Activated CD8-positive, alpha-beta memory T cell treated with anti-CD3 and anti-CD28 coated beads, Interleukin-2, amount 50 U/mL, for 48 hours (primary cell): ENCODE results near the gene SUMO3.

Experiments used
- DNase-seq: peaks from one replicate; pipeline ENCODE4 v3.0.0-alpha.2; 2020

The SUMO3 gene

DNA sequence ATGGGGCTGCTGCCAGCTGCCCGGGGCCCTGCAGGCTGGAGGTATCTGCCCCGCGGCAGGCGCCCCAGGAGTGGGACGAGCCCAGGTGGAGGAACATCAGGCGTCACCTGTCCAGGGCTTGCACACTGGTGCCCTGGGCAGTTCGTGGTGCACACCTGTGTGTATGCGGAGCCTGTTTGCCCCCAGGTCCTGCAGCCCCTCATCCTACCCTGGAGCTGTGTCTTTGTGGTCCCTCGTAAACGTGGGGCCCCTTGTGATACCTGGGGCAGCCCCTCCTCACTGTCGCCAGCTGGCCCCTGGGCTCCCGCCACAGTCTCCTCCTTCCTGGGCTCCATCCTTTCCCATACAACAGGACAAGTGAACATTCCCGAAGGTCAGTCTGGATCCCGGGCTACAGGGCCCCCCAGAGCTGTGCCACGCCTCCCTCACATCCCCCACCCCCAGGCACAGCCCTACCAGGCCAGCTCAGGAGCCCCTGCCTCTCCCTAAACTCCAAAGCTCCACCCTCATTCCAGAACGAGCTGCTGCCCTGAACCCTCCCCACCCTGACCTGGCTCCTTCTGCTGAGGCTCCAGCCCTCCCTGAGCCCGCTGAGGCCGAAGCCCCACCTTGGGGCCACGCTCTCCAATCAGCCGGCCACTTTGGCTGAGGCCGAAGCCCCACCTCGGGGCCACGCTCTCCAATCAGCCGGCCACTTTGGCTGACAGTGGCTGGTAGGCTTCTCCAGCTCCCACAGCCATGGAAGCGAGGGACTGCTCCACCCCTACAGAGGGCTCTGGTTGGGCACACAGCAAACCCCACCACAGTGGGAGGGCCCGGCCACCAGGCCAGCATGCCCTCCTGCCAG, 58.9 kb downstream of the SUMO3 start:
- no peak for DNase-seq

DNA sequence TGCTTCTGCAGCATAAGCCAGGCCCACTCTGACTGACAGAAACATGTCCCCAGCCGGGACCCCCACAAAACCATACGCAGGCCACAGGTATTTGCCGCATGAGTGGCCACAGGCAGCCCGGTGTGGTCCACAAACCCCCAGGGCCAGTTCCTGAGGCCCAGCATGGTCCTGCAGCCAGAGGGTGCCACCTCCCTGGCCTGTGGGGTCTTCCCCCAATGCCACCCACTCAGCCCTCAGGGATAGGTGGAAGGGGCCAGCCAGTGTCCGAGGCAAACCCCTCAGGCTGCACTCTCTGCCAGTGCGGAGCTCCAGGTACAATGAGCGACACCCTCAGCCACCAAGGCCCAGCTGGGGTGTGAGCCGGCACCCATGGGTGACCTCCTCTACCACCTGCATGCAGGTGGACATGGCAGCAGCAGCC, 59.7 kb downstream of the SUMO3 start:
- DNase-seq = no peak

GRCh38 chr21:44757731-44758130, 60.1 kb downstream of the SUMO3 start:
- DNase-seq = no peak

- DNase-seq = no peak
Measured at GRCh38 chr21:44756423-44757185, 61.3 kb downstream of the SUMO3 start.
